T-helper 9 cell (primary cell): ENCODE measurements around the gene PELO.
"Not testable (repeated sequence)": the region's sequence is repeated elsewhere in the genome, so short reads cannot be mapped to it uniquely, and the experiment has no call there.

ENCODE experiments used
- DNase-seq: peaks from one replicate; pipeline ENCODE4 v3.0.0-alpha.2; 2020

PELO gene

GRCh38 chr5:52802272-52802973, 14.7 kb downstream of the PELO start:
- DNase-seq, result no peak

GRCh38 chr5:52802974-52803336, 15.2 kb downstream of the PELO start:
- DNase-seq, result no peak

GRCh38 chr5:52804387-52804791, 16.7 kb downstream of the PELO start:
- no peak for DNase-seq

DNA sequence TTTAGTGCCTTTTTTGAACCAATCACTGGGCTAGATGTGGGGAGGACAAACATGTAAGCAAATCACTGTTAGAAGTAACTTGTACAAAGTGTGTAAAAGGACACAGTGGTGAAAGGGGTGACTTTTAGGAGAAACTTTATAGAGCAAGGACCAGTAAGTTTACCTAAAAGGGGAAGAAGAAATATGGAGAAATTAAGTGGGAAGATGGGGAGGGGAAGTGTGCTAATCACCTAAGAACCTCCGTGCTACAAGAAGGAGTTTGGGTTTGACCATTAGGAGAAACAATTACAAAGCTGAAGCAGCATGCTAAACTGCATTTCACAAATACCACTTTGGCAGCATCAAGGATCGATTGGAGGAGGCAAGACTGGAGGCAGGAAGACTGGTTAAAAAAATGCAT, 17.3 kb downstream of the PELO start:
- DNase-seq, result no peak

DNA sequence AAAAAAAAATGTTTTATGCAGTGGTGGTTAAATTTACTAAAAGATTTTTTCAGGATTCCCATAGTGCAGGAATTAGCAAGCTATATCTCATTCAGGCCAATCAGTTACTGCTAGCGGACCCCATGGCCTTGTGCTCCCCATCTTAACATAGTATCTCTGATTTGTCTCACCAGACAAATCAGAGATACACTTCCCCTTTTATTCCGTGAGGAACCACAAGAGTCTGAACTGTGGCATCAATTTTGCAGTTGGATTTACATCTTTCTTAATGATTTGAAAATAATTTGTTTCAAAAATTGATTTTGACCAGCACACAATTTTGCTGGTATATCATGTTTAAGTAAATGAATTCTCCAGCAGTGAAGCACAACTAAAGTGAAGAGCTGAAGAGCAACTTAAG, 17.9 kb downstream of the PELO start:
- DNase-seq, result no peak

GRCh38 chr5:52807037-52807436, 19.3 kb downstream of the PELO start:
- DNase-seq, result no peak

DNA sequence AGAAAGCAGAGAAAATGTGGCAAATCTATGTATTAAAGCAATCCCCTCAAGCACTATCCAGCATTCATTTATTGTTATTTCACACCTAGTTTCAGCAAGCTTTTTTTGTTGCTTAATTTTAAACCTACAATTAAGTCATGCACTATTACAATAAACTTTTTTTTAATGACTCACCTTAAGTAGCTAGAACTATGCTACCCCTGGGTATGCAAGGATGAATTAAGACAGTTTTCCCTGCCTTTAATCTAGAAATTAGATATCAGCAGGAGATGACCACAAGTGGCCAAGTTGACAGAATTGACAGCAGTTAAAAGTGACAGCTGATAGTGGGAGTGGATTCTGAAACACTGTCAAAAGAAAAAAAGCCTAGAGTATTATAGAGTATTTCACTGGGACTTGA, 20.0 kb downstream of the PELO start:
- DNase-seq, result no peak

DNA sequence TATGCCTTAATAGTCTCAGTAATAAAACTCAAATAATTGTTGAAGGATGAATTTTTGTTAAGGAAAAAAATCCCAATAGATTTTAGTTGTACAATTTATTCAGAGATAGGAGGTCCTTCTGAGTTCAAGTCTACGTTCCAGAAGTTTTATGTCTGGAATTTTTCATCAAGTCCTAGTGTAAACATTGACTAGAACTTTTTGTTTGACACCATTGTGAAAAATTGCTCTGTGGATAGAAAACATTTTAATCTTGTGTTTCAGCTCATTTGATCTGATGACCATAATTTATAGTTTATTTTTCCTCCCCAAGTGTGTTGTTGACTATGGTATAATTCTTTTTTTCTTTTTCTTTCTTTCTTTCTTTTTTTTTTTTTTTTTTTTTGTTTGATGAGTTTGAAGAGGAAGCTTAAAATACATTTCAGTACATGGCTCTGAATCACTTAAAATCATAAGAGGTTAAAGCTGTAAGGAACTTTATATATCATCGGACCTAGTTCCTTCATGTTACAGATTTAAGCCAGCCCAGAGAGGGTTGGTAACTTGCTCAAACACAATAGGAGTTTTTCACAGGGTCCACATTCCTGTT, 20.7 kb downstream of the PELO start:
- no peak for DNase-seq

DNA sequence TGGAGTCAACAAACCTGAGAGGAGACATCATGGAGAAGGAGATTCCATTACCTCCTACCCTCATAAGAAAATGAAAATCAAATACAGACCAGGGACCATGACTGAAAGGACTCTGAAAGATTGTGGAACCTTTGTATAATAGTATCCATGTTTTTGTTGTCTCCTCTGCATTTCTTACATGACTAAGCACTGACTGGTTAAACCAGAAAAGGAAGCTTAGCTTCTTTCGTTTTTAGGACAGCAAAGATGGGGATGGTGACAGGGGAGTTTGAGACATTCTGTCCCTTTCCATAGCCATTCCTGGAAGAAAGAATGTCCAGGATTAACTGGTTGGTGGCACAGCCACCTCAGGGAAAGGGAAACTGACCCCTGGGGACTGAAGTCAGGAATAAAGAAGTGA, 22.2 kb downstream of the PELO start:
- no peak for DNase-seq

GRCh38 chr5:52810426-52810825, 22.7 kb downstream of the PELO start:
- no peak for DNase-seq

DNA sequence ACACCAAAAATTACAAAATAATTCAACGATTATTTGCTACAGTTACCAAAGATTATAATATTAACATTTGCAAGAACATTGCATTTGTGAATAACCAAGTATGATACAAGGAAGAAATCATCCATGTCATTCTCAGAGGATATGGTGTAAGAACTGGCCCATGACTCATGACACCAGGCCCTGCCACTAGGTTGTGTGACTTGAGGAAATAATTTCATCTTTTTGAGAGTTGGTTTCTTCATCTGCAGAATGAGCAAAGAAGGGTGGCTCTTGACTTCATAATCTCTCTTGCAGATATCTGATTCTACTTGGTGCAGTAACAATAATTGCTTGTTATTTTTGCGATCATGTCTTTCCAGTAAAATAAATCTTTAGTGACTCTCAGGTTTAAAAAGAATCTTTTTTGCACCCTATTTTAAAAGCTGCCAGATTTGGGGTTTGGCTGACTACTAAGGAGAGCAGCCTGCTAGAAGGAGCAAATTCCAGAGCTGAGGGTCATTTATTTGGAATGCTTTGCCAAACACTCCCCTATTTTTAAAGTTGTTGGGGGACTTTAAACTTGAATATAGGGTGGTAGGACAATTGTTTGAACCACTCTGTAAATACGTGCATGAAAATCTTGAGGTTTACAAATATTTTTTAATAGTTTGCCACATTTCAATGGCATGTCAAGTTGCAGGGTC, 23.5 kb downstream of the PELO start:
- no peak for DNase-seq

DNA sequence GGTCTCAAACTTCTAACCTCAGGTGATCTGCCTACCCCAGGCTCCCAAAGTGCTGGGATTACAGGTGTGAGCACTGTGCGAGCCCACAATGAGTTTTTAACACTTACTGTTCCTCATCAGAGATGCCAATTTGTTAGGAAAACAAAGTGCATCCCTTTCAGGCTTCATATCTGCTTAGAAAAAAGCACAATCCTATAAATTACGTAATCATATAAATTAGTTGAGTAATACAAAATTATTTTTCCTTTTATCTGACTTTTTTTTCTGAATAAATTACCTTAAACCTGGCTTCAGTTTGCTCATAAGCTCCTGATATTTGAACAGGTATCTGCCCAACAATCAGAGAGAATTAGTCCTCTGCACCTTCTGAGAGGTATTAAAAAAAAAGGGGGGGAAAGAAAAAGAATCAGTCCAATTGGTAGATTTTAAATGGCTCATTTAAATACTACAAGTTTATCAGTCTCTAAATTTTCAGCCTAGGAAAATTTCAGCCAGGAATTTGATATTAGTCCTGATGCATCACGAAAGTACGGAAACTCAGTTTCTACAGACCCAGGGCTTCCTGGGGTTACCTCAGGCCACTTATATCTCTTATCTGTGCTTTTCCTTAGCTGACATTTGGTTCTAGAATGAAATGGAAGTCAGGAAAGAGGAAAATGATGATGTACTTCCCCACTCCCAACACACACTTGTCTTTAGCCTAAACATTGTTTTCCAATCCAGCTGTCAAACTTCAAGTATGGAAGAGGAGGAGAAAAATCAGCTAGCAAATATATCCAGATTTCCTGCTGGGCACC, 26.8 kb downstream of the PELO start:
- DNase-seq, result no peak

DNA sequence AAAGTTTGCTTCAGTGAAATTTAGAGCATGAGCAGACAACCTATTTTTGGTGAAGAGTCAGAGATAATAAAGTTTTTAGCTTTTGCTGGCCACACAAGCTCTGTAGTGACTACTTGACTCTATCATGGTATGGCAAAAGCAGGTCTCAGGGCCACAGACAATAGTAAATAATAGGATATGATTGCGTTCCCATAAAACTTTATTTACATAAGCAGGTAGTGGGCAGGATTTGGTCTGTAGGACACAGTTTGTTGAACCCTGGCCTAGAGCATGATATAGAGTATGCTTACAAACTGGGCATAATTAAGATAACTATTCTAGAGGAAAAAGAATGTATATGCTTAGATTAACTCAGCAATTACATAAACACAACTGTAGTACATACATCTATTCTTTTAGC, 30.1 kb downstream of the PELO start:
- DNase-seq, result no peak

DNA sequence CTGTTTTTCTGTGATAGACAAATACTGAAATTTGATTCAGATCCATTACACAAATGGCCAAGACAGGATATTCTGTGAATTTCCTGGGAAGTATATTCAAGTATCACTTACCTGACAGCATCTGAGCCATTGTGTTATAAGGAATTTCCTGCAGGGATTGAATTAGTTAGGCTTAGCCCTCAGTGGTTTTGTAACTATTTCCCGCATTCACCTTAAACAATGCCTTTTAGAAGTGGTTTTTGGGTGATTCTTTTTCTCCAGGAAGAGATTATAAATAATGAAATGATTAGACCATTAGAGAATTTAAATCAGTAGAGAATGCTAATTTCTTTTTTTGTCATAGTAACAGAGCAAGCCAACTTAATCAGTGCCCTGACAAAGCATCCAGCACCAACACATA, 30.6 kb downstream of the PELO start:
- DNase-seq, result no peak

- DNase-seq, result not testable (repeated sequence)
Observed at GRCh38 chr5:52818807-52819206, 31.1 kb downstream of the PELO start.

- no peak for DNase-seq
Observed at GRCh38 chr5:52821901-52822300, 34.2 kb downstream of the PELO start.

DNA sequence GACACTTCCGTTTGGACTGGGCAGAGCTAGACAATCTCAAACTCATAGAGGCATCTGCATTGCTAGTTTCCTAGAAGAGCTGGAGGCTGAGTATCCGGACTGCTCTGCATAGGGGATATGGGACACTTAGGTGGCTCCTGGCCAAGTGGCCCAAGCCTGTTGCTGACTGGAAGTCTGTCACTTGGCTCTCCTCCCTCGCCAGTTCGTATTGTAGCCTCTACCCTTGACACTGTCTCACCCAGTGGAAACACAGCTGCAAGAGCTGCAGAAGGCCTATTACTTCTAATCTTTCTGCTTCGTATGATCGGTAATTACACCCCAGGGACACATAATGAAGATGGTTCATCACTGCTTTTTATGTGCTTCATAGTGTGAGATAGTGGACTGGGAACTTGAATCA, 34.7 kb downstream of the PELO start:
- no peak for DNase-seq

DNA sequence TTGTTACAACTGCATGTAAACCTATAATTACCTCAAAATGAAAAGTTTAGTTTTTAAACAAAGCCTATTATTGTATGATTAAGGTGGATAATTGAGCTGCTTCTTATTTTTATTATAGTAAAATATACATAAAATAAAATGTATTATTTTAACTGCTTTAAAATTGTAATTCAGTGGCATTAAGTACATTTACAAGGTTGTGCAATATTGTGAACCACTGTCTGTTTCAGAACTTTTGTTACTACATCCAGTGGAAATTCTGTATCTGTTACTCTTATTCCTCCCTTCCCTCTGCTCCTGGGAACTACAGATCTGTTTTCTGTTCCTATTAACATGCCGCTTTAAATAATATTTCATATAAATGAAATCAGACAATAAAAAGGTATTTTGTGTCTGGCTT, 37.1 kb downstream of the PELO start:
- no peak for DNase-seq

DNA sequence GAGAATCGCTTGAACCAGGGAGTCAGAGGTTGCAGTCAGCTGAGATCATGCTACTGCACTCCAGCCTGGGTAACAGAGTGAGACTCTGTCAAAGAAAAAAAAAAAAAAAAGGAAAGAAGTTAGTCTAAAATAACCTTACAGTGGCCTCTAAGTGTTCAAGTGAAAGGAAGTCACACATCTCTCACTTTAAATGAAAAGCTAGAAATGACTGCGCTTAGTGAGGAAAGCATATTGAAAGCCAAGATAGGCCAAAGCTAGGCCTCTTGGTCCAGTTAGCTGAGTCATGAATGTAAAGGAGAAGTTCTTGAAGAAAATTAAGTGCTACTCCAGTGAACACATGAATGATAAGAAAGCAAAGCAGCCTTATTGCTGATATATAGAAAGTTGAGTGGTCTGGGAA, 38.1 kb downstream of the PELO start:
- DNase-seq, result no peak

- DNase-seq, result no peak
Observed at GRCh38 chr5:52827815-52828214, 40.1 kb downstream of the PELO start.

DNA sequence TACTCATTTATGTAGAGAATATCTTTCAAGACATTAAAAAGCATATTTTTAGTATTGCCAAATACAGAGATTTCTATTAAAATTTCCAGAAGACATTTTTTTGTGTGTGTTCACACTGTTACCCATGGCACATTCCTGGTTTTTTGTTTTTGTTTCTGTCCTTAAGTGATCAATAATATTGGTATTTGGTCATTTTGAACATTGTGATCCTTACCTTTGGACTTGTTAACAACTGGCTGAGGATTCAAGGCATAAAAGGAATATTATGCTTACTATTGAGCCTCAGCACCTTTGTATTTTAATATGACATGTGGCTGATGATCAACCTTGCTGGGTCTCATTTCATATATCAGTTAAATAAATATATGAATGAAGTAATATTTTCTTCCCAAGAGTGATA, 41.9 kb downstream of the PELO start:
- no peak for DNase-seq

DNA sequence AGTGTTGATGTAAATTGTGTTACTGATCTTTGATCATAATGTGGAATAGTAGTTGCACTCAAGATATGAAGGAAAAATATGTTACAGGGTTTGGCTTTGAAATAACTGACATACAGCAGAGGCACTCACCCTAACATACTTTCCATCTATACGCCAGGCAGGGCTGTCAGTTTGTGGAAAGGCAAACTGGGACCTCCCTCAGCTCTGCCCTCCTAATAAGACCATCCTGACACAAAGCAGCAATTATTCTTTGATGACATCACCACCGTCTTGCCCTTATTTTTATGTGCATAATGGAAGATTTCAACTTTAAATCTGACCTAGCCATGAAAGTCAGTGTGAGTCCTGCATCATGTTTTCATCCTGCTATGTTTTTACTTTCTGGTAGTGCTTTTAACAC, 42.9 kb downstream of the PELO start:
- no peak for DNase-seq

GRCh38 chr5:52831786-52832511, 44.2 kb downstream of the PELO start:
- no peak for DNase-seq
